ENCODE results near the gene EZH1. TPM values are rescaled to one million over a fixed set of nuclear protein-coding genes. Genes with fewer than 3 reads are reported as not detected.
"Not testable (repeated sequence)": the region's sequence is repeated elsewhere in the genome, so short reads cannot be mapped to it uniquely, and the experiment has no call there.

The EZH1 gene
- total RNA-seq, 4 donors from 2014 or later, result 40.6 to 68.2 (median 54.6) TPM

DNA sequence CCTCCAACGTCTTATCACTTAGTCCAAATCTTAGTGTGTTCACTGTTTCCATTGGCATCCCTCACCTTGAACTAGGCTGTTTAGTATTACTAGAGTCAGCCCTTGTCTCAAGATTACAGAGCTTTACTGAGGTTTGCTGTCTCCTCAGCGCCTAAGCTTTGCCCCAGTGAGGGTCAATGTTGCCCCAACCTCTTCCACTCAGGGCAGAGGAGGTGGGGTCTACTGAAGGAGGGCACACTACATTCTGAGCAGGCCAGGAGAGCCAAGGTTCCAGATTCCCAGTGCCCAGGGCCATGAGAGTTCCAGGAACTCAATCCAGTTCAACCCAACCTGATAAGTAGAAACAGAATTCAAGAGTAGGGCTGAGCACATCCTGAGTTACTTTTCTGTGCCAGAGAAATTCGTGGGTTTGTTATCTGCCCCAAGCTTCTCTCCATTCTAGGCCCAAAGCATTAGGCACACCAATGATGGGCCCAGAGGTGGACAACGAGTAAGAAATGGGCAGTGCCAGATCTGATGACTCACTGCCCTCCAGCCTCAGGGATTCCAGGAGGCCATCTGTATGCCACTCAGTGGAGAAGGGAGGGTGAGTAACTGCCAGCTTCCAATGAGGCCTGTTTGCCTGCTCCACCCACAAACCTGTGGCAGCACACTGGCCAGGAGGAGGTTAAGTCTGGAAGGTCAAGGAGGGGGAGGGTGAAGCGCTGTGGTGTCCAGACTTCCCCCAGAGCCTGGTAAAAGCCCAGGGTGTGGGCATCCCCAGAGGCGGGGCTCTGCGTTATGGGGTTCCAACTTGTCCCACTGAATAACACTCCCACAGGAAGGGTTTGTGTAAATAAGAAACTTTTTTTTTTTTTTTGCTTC, 77.5 kb downstream of the EZH1 start:
- WGBS, result 39% methylated on average over 5 of the region's 7 CpGs
- H3K36me3 ChIP-seq, result peaks cover 43 to 92% (median 80%) of the 10 kb centered on the region in 4 donors
- no peaks in the 10 kb centered on the region for H3K9me3 ChIP-seq
- H3K27ac ChIP-seq (replicated peaks in 1 of 4), result peak overlapping the region; percentile 74 to 81 (median 77)
- H3K4me3 ChIP-seq, result no peak overlapping the region
- intact Hi-C loops (cut with DNase I), result no loop called here
- peaks cover 28 to 58% (median 50%) of the 10 kb centered on the region in 4 donors for H3K4me1 ChIP-seq
- no peak for DNase-seq (ENCODE audit: extremely low spot score)
- no peaks in the 10 kb centered on the region for H3K27me3 ChIP-seq
- TF ChIP-seq, protein P1, sequence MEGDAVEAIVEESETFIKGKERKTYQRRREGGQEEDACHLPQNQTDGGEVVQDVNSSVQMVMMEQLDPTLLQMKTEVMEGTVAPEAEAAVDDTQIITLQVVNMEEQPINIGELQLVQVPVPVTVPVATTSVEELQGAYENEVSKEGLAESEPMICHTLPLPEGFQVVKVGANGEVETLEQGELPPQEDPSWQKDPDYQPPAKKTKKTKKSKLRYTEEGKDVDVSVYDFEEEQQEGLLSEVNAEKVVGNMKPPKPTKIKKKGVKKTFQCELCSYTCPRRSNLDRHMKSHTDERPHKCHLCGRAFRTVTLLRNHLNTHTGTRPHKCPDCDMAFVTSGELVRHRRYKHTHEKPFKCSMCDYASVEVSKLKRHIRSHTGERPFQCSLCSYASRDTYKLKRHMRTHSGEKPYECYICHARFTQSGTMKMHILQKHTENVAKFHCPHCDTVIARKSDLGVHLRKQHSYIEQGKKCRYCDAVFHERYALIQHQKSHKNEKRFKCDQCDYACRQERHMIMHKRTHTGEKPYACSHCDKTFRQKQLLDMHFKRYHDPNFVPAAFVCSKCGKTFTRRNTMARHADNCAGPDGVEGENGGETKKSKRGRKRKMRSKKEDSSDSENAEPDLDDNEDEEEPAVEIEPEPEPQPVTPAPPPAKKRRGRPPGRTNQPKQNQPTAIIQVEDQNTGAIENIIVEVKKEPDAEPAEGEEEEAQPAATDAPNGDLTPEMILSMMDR (IDR thresholded peaks at IDR 0.05), result no peak
- TF ChIP-seq EP300 (IDR thresholded peaks at IDR 0.05) (no peak), POLR2A (IDR thresholded peaks at IDR 0.05; ENCODE audit: low read depth) (no peak), POLR2AphosphoS5 (IDR thresholded peaks at IDR 0.05) (peak in 1 of 2 donors; percentile 42)

DNA sequence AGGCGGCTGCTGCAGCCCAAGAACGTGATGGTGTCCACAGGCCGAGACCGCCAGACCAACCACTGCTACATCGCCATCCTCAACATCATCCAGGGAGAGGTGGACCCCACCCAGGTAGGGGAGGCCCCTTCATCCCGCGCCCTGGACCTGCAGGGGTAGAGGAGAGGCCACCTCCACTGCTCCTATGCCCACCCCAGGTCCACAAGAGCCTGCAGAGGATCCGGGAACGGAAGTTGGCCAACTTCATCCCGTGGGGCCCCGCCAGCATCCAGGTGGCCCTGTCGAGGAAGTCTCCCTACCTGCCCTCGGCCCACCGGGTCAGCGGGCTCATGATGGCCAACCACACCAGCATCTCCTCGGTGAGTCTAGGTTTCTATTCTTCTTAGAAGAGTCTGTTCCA, 78.7 kb downstream of the EZH1 start:
- DNase-seq (ENCODE audit: extremely low spot score); intact Hi-C loops (cut with DNase I): not testable (repeated sequence)
- peaks cover 32 to 92% (median 74%) of the 10 kb centered on the region in 4 donors for H3K36me3 ChIP-seq

DNA sequence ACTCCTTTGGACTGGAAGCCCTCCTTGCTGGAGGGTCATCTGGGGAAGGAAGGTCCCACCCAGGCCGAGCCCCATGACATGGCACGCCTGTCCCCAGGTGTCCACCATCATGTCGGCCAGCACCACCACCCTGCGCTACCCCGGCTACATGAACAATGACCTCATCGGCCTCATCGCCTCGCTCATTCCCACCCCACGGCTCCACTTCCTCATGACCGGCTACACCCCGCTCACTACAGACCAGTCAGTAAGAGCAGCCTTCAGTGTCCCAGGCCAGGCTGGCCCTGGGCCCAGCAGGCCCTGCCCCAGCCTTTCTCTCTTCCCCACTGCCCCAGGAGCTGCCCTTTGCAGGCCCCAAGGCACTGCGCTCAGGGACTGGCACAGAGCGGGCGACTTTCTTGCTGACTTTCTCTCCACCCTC, 79.2 kb downstream of the EZH1 start:
- H3K4me3 ChIP-seq, result no peak overlapping the region
- H3K27ac ChIP-seq (replicated peaks in 1 of 4), result peak overlapping the region in 3 of 4 donors; percentile 39 to 74 (median 40)
- peaks cover 33 to 49% (median 48%) of the 10 kb centered on the region in 4 donors for H3K4me1 ChIP-seq
- no peaks in the 10 kb centered on the region for H3K27me3 ChIP-seq
- no peaks in the 10 kb centered on the region for H3K9me3 ChIP-seq
- DNase-seq (ENCODE audit: extremely low spot score), result no peak
- whole genome bisulfite sequencing, result 84% methylated on average over 14 of the region's 14 CpGs
- H3K36me3 ChIP-seq, result peaks cover 30 to 87% (median 69%) of the 10 kb centered on the region in 4 donors
- intact Hi-C loops (cut with DNase I), result no loop called here
- TF ChIP-seq POLR2AphosphoS5 (IDR thresholded peaks at IDR 0.05), result no peak

More for the DNA sequence above, 78.7 kb downstream of the EZH1 start:
- not testable (repeated sequence) for H3K27me3 ChIP-seq, H3K9me3 ChIP-seq, H3K4me3 ChIP-seq
- 97% methylated on average over 7 of the region's 16 CpGs for WGBS
- peaks cover 28 to 49% (median 46%) of the 10 kb centered on the region in 4 donors for H3K4me1 ChIP-seq
- peak overlapping the region in 3 of 4 donors; percentile 74 to 81 (median 76) for H3K27ac ChIP-seq (replicated peaks in 1 of 4)

DNA sequence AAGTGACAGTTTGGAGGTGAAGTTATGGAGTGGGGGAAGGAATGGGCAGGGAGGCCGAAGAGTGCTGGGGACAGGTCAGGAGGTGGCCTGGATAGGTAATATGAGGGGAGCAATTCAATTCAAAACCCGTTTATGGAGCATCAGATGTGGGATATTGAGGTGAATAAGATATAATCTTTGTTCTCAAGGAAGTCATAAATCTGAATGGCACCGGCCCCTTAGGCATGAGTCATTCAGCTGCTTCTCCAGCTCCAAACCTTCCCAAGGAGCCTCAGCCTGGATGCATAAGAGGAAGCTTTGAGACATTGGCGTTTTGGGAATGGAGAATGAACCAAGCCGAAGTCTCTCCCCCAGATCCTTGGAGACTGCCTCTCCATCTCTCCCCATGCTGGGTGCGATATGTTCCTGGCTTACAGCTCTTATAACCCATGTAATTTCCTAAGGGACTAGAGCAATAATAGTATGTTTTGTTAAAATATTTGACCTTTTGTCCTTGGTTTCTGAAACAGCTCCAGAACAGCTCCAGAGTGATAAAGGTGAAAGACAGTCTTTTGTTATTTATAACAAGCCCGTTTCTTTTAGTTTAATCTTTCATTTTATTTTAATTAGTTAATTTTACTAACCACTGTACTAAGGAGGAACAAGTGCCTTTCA, 84.0 kb downstream of the EZH1 start:
- Histone ChIP-seq H3K36me3 (peaks cover 13 to 45% (median 32%) of the 10 kb centered on the region in 4 donors), H3K27ac (replicated peaks in 1 of 4) (peak overlapping the region in 3 of 4 donors; percentile 17 to 37 (median 24)), H3K4me3 (no peak overlapping the region), H3K9me3 (no peaks in the 10 kb centered on the region), H3K4me1 (peaks cover 15 to 26% (median 24%) of the 10 kb centered on the region in 4 donors), H3K27me3 (no peaks in the 10 kb centered on the region)
- no peak for DNase-seq (ENCODE audit: extremely low spot score)
- 64% methylated on average over 7 of the region's 7 CpGs for WGBS
- intact Hi-C loops (cut with DNase I), result no loop called here
- TF ChIP-seq POLR2A (IDR thresholded peaks at IDR 0.05; ENCODE audit: low read depth), result no peak
- TF ChIP-seq POLR2AphosphoS5 (IDR thresholded peaks at IDR 0.05), result no peak
- TF ChIP-seq, protein P1 (IDR thresholded peaks at IDR 0.05), result no peak
- TF ChIP-seq EP300 (IDR thresholded peaks at IDR 0.05), result no peak

DNA sequence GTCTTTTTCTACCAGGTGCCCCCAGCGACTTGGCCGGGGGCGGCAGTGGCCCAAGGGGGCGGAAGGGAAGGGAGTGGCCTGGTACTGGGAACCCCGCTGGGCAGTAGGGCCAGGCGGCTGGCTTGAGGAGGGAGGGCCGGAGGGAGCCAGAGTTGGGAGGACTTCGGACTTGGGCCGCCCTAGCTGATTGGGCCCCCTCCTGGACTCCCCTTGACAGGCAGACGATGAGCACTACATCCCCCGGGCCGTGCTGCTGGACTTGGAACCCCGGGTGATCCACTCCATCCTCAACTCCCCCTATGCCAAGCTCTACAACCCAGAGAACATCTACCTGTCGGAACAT, 84.9 kb downstream of the EZH1 start:
- H3K36me3 ChIP-seq, result peaks cover 5 to 36% (median 24%) of the 10 kb centered on the region in 4 donors
- not testable (repeated sequence) for DNase-seq (ENCODE audit: extremely low spot score); H3K9me3 ChIP-seq; H3K27me3 ChIP-seq
- H3K4me1 ChIP-seq, result peaks cover 15 to 26% (median 24%) of the 10 kb centered on the region in 4 donors
- peak overlapping the region; percentile 84 to 90 (median 90) for H3K27ac ChIP-seq (replicated peaks in 1 of 4)
- no CpG with 5 or more reads among the region's 14 CpGs for WGBS
- intact Hi-C loops (cut with DNase I), result loop anchor here (5.0 kb wide), 1 partner anchor 48 kb away; no protein-coding TSS in a partner anchor
- peak overlapping the region; percentile 65 to 82 (median 76) for H3K4me3 ChIP-seq

Data from esophagus muscularis mucosa (tissue), 4 donors.